Rectal smooth muscle tissue (tissue), 1 donor: Measurements from ENCODE around the gene MAPK7.
A peak's percentile ranks its signal among the peaks of the same experiment; 100 is the strongest.

Experiments used
- H3K27ac ChIP-seq: one replicate; pipeline ENCODE4 v1.7.0; 2013; ENCODE audit warnings: low read depth, low read length, inconsistent platforms
- H3K27me3 ChIP-seq: one replicate; pipeline ENCODE4 v1.7.0; 2013; ENCODE audit warnings: low read length; ENCODE audit not compliant: control insufficient read depth, insufficient read depth
- H3K36me3 ChIP-seq: one replicate; pipeline ENCODE4 v1.7.0; 2013; ENCODE audit warnings: low read length; ENCODE audit not compliant: control insufficient read depth, insufficient read depth
- H3K4me1 ChIP-seq: one replicate; pipeline ENCODE4 v1.7.0; 2013; ENCODE audit warnings: low read length; ENCODE audit not compliant: control insufficient read depth, insufficient read depth
- H3K4me3 ChIP-seq: one replicate; pipeline ENCODE4 v1.7.0; 2013; ENCODE audit warnings: low read length
- H3K9ac ChIP-seq: one replicate; pipeline ENCODE4 v1.7.0; 2013; ENCODE audit warnings: low read length

MAPK7 gene

DNA sequence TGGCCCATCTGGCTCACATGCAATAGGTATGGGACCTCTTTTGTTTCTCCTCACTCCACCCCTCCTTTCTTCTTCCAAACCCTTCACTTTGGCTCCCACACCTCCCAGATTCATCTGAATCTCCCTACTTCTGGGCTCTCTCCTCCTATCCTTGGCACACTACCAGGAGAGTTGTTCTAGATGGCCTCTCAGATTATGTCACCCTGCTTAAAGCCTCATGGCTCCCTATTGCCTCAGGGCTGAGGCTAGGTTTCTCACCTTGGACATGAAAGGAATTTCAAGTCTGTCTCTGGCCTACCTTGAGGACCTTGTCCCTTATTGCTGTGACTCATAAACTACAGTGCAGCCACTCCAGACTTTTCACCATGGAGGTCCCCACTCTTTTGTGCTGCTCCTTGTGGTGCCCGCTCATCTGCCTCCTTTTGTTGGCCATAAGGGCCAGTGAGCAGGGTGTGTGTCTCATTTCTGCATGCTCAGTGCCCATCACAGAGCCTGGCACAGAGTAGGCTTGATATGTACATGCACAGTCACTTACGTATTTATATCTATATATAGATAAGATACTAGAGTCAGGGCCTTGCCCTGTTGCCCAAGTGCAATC lies 9.7 kb downstream of the MAPK7 start:
- peak overlapping the region; percentile 10 for H3K9ac ChIP-seq
- peaks cover 5% of the 10 kb centered on the region for H3K36me3 ChIP-seq
- H3K27ac ChIP-seq: peak overlapping the region; percentile 97
- peaks cover 53% of the 10 kb centered on the region for H3K4me1 ChIP-seq
- H3K27me3 ChIP-seq: no peaks in the 10 kb centered on the region
- H3K4me3 ChIP-seq: no peak overlapping the region

DNA sequence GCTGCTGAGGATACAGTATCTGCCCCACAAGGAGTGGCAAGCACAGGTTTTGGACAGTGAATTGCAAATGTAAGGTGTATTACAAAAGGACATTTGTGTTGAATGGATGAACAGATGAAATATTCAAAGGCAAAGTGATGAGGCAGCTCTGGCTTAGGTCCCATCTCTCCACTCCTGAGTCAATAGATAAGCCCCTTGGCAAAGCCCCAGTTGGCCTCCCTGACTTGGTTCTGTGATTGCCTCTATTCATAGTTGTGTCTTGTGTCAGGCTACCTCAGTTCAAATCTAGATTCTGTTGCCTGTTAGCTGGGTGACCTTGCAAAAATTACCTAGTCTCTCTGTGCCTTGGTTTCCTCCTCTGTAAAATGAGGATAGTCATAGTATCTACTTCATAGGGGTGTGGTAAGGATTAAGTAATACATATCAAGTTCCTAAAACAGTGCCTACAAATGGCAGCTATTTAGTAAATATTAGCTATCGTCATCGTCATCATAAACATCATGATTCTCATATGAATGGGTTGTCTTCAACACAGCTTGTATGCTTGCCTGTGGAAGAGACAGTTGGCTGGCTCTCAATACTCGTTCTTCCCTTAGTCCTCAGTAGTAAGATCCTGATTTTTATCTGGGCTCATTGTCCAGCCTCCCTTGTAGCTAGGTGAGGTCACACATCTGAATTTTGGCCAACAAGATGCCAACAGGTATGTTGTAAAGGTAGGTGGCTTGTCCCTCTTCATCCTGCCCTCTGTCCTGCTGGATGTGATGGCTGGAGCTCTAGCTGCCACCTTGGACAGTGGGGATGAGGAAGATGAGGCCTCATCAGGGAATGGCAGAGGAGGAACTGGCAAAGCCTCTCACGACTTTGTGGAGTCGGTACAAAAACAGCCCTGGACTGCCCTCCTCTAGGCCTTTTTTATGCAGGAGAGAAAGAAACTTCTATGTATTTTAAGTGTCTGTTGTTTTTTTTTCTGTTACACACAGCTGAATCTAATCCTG lies 10.8 kb downstream of the MAPK7 start:
- no peaks in the 10 kb centered on the region for H3K27me3 ChIP-seq
- peaks cover 3% of the 10 kb centered on the region for H3K36me3 ChIP-seq
- H3K9ac ChIP-seq: no peak overlapping the region
- peak overlapping the region; percentile 97 for H3K27ac ChIP-seq
- peaks cover 47% of the 10 kb centered on the region for H3K4me1 ChIP-seq
- no peak overlapping the region for H3K4me3 ChIP-seq

DNA sequence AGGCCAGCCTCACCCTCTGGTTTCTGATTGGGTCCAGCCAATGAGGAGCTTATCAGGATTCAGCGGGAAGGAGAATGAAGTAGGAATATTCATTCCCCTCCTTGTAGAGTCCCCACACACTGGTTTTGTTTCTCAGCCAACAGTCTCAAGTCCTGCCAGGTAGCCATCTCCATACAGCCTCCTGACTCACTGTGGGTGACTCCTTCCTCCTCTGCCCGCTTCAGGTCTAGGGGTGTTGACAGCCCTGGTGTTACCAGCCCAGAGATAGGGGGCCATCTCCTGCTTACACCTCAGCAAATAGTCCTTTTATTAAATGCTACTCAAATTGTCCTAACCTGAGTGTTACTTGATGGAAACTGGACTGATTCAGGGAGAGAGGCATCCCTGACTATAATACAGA lies 12.7 kb downstream of the MAPK7 start:
- H3K36me3 ChIP-seq: no peaks in the 10 kb centered on the region
- H3K9ac ChIP-seq: no peak overlapping the region
- H3K27ac ChIP-seq: no peak overlapping the region
- no peak overlapping the region for H3K4me3 ChIP-seq
- peaks cover 30% of the 10 kb centered on the region for H3K4me1 ChIP-seq
- H3K27me3 ChIP-seq: no peaks in the 10 kb centered on the region

DNA sequence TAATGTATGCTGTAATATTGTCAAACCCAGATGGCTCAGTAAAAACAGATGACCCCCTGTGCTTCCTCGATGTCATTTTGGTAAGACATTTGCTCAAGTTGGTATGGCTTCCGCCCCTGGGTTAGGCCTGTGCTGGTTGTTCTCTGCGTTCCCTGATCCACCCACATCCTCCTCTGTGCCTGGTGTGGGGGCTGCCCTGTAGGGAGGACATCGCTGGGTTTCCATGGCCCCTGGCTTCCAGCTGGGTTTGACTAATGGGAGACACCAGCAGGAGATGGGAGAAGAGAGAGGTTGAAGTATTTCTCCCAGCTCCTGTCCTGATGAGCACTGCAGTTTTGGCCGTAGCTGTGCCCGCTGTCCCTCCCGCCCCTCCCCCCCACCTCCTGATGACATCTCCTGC lies 13.1 kb downstream of the MAPK7 start:
- no peak overlapping the region for H3K4me3 ChIP-seq
- no peaks in the 10 kb centered on the region for H3K27me3 ChIP-seq
- no peak overlapping the region for H3K27ac ChIP-seq

DNA sequence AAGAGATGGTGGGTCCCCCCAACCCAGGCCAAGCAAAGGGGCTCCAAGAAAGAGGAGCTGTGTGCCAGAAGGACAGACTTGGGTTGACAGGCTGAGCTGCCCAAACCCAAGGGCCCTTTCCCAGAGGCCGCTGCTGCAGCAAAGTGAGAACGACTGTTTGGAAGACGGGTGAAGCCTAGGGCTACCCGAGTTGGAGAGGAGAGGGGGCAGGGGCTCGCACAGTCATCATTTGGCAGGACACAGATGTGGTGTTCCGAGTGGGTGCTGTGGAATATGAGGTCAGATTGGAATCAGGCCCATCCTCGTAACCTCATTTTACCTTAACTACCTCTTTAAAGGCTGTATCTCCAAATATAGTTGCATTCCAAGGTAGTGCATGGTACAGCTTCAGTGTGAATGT lies 14.0 kb downstream of the MAPK7 start:
- H3K4me3 ChIP-seq: no peak overlapping the region
- no peaks in the 10 kb centered on the region for H3K36me3 ChIP-seq
- H3K27me3 ChIP-seq: no peaks in the 10 kb centered on the region
- H3K27ac ChIP-seq: peak overlapping the region; percentile 78
- H3K9ac ChIP-seq: no peak overlapping the region
- peaks cover 29% of the 10 kb centered on the region for H3K4me1 ChIP-seq

More for the DNA sequence above, 13.1 kb downstream of the MAPK7 start:
- Histone ChIP-seq H3K4me1 (peaks cover 30% of the 10 kb centered on the region), H3K36me3 (no peaks in the 10 kb centered on the region), H3K9ac (no peak overlapping the region)

DNA sequence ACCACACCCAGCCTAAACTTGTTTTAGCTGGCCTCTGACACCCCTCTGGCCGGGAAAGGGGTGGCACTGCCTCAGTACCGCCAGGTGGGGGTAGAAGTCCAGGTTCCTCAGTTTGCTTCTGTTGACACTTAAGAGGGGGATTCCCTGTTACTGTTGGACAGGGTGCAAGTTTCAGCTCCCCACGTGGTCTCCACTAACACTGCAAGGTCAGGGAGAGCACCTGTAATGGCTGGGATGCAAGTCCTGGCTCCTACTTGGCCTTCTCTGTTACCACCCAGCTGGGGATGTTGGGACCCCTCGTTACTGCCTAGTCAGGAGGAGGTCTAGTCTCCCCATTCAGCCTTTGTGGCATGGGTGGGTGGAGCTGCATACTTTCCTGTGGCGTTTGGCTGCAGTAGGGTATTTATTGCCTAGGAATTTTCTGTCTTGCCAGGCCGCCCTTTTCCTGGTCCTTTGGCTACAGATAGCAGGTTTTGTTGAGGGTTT lies 19.3 kb downstream of the MAPK7 start:
- H3K27me3 ChIP-seq: no peaks in the 10 kb centered on the region
- H3K36me3 ChIP-seq: no peaks in the 10 kb centered on the region
- no peak overlapping the region for H3K27ac ChIP-seq
- no peak overlapping the region for H3K4me3 ChIP-seq
- H3K9ac ChIP-seq: no peak overlapping the region
- peaks cover 7% of the 10 kb centered on the region for H3K4me1 ChIP-seq

DNA sequence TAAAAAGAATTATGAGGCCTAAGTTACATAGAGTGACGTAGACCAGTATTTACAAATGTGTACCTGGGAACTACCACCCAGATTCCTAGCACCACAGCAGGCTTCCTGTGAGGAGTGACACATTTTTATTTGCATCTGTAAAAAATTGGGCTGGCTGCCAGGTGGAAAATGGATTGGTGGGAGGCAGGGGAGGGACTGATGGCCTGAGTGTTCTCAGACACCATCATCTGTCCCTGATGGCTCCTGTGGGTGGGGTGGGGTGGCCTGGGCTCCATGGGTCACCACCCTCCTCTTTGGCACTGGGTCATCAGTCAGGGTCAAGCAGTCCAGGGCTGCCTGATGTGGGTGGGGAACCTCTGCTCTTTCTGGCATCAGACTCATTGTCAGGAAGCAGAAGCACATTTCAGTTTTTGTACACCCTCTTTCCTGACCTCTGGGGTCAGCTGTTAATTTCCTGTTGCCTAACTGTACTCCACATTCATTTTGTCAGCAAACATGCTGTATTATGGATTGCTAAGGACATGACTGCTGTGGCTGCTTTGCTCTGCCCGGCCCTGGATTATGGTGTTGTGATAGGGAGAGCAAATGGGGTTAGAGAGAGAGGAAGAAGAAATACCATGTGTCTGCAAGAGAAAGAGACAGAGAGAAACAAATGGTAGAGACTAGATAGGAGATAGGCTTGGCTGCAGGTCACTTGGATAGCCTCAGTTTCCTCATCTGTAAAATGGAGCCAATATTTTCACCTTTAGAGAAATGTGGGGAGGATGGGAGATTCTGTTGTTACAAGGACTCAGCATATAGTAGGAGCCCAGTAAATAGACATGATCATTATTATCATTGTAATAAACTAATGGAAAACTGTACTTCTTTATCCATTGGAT lies 20.2 kb downstream of the MAPK7 start:
- Histone ChIP-seq H3K4me1 (peaks cover 3% of the 10 kb centered on the region), H3K9ac (no peak overlapping the region), H3K27ac (peak overlapping the region; percentile 17), H3K4me3 (no peak overlapping the region), H3K27me3 (no peaks in the 10 kb centered on the region), H3K36me3 (no peaks in the 10 kb centered on the region)

DNA sequence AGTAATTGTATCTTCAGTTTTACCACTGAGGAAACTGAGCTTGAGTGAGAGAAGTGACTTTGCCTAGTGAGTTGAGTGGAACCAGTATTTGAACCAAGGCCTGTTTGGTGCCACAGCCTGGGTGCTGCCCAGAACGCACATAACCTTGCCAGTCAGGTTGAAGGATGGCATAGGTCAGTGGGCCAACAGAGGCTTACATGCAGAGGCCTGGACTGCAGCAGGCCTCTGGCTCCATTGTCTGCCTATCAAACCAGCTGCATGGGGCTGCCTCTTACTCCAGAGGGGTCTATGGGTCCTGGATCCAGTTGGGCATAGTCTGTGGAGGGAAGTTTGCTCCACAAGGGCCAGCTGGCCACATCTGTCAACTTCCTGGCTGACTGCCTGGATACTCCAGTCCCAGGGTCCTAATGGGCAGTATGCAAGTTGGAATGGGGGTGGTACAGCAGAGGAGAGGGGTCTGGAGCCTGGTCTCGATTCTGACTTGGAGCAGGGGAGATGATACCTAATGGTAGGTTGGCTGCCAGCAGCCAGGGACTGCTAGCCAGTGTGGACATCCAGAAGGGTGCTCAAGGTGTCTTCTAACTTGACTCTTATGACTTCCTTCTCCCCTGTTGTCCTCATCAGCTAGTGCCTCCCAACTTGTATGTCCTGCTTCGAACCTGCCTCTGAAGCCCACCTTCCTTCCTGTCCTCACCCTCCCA lies 21.6 kb downstream of the MAPK7 start:
- Histone ChIP-seq H3K36me3 (no peaks in the 10 kb centered on the region), H3K27ac (no peak overlapping the region), H3K9ac (no peak overlapping the region)

DNA sequence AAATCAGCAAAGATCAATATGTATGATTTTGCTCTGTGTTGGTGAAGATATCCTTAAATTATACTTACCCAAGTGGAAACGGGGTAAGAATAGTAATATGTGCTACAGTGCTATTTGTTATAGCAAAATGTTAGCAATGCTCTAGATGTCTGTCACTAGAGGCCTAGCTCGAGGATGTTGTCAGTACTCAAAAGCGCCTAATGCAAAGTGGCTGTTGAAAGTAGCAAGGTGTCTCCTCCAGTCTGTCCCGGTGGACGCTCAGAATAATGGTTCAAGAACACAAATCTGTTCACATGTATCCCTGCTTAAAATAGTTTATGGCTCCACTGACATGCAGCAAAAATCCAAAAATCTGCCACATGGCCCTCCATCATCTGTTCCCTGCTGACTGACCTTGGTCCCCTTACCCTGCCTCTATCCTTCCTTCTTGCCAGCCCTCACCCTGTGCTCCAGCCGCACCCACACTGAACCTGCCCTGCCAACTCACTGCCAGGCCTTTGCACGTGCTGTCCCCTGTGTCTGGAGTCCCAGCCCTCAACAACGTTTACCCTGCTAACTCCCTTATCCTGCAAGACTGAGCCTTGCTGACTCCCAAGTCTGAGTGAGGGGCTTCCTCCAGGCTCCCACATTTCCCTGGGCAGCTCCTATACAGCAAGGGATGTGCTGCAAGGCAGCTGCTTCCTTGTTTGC lies 23.2 kb downstream of the MAPK7 start:
- Histone ChIP-seq H3K4me3 (no peak overlapping the region), H3K27ac (no peak overlapping the region), H3K27me3 (no peaks in the 10 kb centered on the region), H3K36me3 (no peaks in the 10 kb centered on the region), H3K9ac (no peak overlapping the region), H3K4me1 (peaks cover 3% of the 10 kb centered on the region)

More for the DNA sequence above, 21.6 kb downstream of the MAPK7 start:
- no peak overlapping the region for H3K4me3 ChIP-seq
- H3K4me1 ChIP-seq: peaks cover 3% of the 10 kb centered on the region
- no peaks in the 10 kb centered on the region for H3K27me3 ChIP-seq

DNA sequence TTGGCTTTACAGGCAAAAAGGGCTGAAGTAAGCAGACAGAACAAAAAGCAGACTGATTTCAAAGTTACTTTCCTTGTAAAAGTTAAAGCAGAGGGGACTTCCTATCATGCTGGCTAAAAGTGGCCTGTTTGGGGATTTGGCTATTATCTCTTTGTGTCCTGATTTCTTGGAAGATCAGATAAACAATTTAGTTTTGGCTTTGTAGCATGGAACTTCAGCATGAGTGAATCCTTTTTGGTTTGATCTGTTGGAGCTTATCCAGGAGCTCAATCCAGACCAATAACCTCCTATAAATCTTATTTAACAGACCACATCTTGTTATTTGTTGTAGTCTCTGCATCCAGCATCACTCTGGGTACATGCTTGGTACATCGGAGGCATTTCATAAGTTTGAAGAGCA lies 23.9 kb downstream of the MAPK7 start:
- Histone ChIP-seq H3K36me3 (no peaks in the 10 kb centered on the region), H3K4me1 (peaks cover 3% of the 10 kb centered on the region), H3K27me3 (no peaks in the 10 kb centered on the region), H3K9ac (no peak overlapping the region), H3K27ac (no peak overlapping the region), H3K4me3 (no peak overlapping the region)

DNA sequence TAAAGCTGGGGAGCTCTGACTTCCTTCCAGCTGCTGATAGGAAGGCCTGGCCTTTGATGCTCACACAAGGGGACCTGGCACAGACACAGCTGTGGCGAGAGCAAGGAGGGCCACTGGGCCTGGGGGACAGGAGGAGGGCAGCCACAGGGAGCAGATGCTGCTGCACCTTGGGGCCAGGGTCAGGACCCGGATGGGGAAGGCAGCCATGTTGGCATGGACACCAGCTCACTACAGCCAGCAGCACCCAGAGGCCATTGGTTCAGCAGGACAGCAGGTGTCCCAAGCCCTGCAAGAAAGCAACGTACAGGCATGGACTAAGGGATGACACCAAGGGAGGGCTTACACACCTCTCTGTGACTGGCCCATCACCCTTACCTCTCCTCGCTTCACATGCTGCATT lies 24.7 kb downstream of the MAPK7 start:
- H3K27ac ChIP-seq: no peak overlapping the region
- no peaks in the 10 kb centered on the region for H3K36me3 ChIP-seq
- H3K4me1 ChIP-seq: peaks cover 3% of the 10 kb centered on the region
- no peak overlapping the region for H3K9ac ChIP-seq
- no peak overlapping the region for H3K4me3 ChIP-seq
- no peaks in the 10 kb centered on the region for H3K27me3 ChIP-seq
